DND-41 (cell line): ENCODE results near the gene CDH5.

Experiments used
- ATAC-seq: fragments of 200-7000 bp; cut with Tn5 transposase; 3 replicates; pipeline ENCODE4 v1.9.1; 2021; ENCODE audit warnings: low read depth; ENCODE audit not compliant: insufficient read depth
- DNase-seq: peaks from one replicate; pipeline ENCODE4 v3.0.0-alpha.2; 2020
- H2AFZ ChIP-seq: 2 replicates; pipeline ENCODE4 v1.6.0; 2012; ENCODE audit warnings: low read depth, low read length
- H3K27ac ChIP-seq: 2 replicates; pipeline ENCODE4 v1.5.1; 2012; ENCODE audit warnings: low read length, inconsistent platforms
- H3K27me3 ChIP-seq: fragments of 200-600 bp; sonication (generic); 2 replicates; pipeline ENCODE4 v1.6.0; 2012; ENCODE audit warnings: low read length, mild to moderate bottlenecking, inconsistent platforms; ENCODE audit not compliant: insufficient read depth, poor library complexity
- H3K36me3 ChIP-seq: 2 replicates; pipeline ENCODE4 v1.5.1; 2012; ENCODE audit warnings: low read length, inconsistent platforms; ENCODE audit not compliant: insufficient read depth
- H3K4me1 ChIP-seq: 2 replicates; pipeline ENCODE4 v1.5.1; 2012; ENCODE audit warnings: mild to moderate bottlenecking, low read length; ENCODE audit not compliant: insufficient read depth
- H3K4me2 ChIP-seq: 2 replicates; pipeline ENCODE4 v1.6.0; 2012; ENCODE audit warnings: mild to moderate bottlenecking, moderate library complexity, low read length, inconsistent platforms; ENCODE audit not compliant: insufficient read depth
- H3K4me3 ChIP-seq, 2 experiments: fragments of 200-600 bp in 1 of 2; shearing (Covaris generic) in 1 of 2; 2 replicates each; pipeline ENCODE4 v1.5.1; 2012 to 2016; ENCODE audit warnings: inconsistent platforms in 2 of 2, low read length in 2 of 2, mild to moderate bottlenecking in 2 of 2, low read depth in 1 of 2, moderate library complexity in 1 of 2
- H3K79me2 ChIP-seq: 2 replicates; pipeline ENCODE4 v1.6.0; 2012; ENCODE audit warnings: low read length, inconsistent platforms; ENCODE audit not compliant: insufficient read depth
- H3K9ac ChIP-seq: 2 replicates; pipeline ENCODE4 v1.6.0; 2012; ENCODE audit warnings: low read depth, mild to moderate bottlenecking, inconsistent platforms, low read length, moderate library complexity
- H3K9me3 ChIP-seq: 2 replicates; pipeline ENCODE4 v1.5.1; 2012; ENCODE audit warnings: low read length, moderate library complexity, mild to moderate bottlenecking, inconsistent platforms; ENCODE audit not compliant: insufficient read depth, severe bottlenecking
- H4K20me1 ChIP-seq: 2 replicates; pipeline ENCODE4 v1.6.0; 2012; ENCODE audit warnings: low read length; ENCODE audit not compliant: insufficient read depth
- EZH2 ChIP-seq: IDR thresholded peaks from 3 replicates; pipeline ENCODE4 v1.6.1; 2012; ENCODE audit warnings: borderline replicate concordance, low read depth, mild to moderate bottlenecking, moderate library complexity, low read length, inconsistent platforms; ENCODE audit not compliant: severe bottlenecking
- TF ChIP-seq, protein P1 (sequence below): IDR thresholded peaks from 2 replicates; pipeline ENCODE4 v1.5.1; 2012; ENCODE audit warnings: borderline replicate concordance, low read length, moderate library complexity, mild to moderate bottlenecking; ENCODE audit not compliant: poor library complexity, severe bottlenecking; ENCODE audit errors: extremely low read depth

CDH5 gene

GRCh38 chr16:66389256-66390176 lies 23.0 kb downstream of the CDH5 start:
- no peak for ATAC-seq
- TF ChIP-seq, protein P1, sequence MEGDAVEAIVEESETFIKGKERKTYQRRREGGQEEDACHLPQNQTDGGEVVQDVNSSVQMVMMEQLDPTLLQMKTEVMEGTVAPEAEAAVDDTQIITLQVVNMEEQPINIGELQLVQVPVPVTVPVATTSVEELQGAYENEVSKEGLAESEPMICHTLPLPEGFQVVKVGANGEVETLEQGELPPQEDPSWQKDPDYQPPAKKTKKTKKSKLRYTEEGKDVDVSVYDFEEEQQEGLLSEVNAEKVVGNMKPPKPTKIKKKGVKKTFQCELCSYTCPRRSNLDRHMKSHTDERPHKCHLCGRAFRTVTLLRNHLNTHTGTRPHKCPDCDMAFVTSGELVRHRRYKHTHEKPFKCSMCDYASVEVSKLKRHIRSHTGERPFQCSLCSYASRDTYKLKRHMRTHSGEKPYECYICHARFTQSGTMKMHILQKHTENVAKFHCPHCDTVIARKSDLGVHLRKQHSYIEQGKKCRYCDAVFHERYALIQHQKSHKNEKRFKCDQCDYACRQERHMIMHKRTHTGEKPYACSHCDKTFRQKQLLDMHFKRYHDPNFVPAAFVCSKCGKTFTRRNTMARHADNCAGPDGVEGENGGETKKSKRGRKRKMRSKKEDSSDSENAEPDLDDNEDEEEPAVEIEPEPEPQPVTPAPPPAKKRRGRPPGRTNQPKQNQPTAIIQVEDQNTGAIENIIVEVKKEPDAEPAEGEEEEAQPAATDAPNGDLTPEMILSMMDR, result no peak
- no peak for TF ChIP-seq EZH2

GRCh38 chr16:66390346-66391108 lies 24.0 kb downstream of the CDH5 start:
- DNase-seq, result no peak
- Histone ChIP-seq H3K4me1 (no peaks in the 10 kb centered on the region), H3K9me3 (no peaks in the 10 kb centered on the region), H3K79me2 (no peaks in the 10 kb centered on the region), H3K27me3 (peaks cover 12% of the 10 kb centered on the region), H2AFZ (no peak overlapping the region), H3K4me3 (no peak overlapping the region), H3K27ac (no peak overlapping the region), H3K9ac (no peak overlapping the region), H3K4me2 (no peak overlapping the region), H3K36me3 (no peaks in the 10 kb centered on the region), H4K20me1 (no peaks in the 10 kb centered on the region)
- ATAC-seq, result no peak
- TF ChIP-seq EZH2, result no peak
- TF ChIP-seq, protein P1, result no peak

More at GRCh38 chr16:66389256-66390176, 23.0 kb downstream of the CDH5 start:
- DNase-seq, result no peak
- Histone ChIP-seq H3K9me3 (no peaks in the 10 kb centered on the region), H2AFZ (no peak overlapping the region), H3K4me2 (no peak overlapping the region), H3K9ac (no peak overlapping the region), H3K36me3 (no peaks in the 10 kb centered on the region), H3K79me2 (no peaks in the 10 kb centered on the region), H3K4me3 (no peak overlapping the region), H3K4me1 (no peaks in the 10 kb centered on the region), H3K27ac (no peak overlapping the region), H3K27me3 (peaks cover 9% of the 10 kb centered on the region), H4K20me1 (no peaks in the 10 kb centered on the region)

DNA sequence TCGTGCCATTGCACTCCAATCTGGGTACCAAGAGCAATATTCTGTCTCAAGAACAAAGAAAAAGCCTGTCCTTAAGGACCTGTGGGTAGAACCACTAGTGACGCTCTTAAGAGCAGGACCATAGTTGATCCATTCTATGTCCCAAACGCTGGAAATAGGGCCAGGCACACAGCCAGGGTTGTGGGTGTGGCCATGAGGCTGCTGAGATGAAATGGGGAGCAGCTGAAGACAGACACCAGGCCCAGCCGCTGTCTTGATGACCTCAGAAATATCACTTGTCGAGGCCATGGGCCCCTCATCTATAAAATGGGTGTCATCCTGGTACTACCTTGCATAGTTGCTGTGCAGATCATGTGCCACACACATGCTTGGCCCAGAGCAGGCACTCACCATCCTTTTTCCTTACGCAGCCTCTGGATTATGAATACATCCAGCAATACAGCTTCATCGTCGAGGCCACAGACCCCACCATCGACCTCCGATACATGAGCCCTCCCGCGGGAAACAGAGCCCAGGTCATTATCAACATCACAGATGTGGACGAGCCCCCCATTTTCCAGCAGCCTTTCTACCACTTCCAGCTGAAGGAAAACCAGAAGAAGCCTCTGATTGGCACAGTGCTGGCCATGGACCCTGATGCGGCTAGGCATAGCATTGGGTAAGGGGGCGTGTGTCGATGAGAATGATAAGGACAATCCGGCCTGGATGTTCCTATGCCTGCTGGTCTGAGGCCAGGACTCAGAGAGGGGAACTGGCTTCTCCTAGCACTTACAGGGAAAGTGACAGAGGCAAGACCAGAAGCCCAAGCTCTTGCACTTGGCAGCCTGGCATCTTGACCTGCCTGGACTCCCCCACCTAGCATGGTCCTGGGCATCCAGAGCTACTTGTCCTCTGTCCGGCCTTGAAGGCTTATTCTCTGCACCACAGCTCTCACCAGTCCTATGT lies 25.5 kb downstream of the CDH5 start:
- Histone ChIP-seq H3K4me3 (no peak overlapping the region), H3K9me3 (no peaks in the 10 kb centered on the region), H3K27ac (no peak overlapping the region), H3K4me2 (no peak overlapping the region), H2AFZ (no peak overlapping the region), H3K27me3 (peaks cover 10% of the 10 kb centered on the region), H3K79me2 (no peaks in the 10 kb centered on the region), H3K36me3 (no peaks in the 10 kb centered on the region), H3K9ac (no peak overlapping the region), H3K4me1 (no peaks in the 10 kb centered on the region), H4K20me1 (no peaks in the 10 kb centered on the region)
- ATAC-seq (no peak), DNase-seq (no peak)
- no peak for TF ChIP-seq EZH2
- TF ChIP-seq, protein P1, result no peak
